Measurements from ENCODE around the gene SULT1E1.

DNA sequence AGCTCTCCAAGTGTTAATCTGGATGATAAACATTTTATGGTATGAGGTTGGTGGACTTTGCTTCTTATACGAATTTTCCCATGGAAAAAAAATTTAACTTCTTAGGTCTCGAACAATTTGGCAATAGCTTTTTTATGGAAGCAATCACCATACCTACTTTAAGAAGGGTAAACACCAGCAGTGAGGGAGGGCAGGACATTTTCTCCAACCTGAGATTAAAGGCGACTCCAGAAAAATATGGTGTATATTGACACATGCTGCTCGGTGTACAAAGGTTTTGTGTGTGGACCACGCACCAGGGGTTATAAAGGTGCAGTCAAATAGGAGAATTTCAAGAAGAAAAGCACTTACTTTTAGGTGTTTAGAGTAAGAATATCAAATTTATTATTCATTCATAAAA, 34.2 kb upstream of the SULT1E1 start:
- TF ChIP-seq POLR2A (IDR thresholded peaks at IDR 0.05; ENCODE audit: extremely low read depth, insufficient read length) (no peak), CTCF (IDR thresholded peaks at IDR 0.05; ENCODE audit: low read depth, low read length) (no peak), MYC (IDR thresholded peaks at IDR 0.05; ENCODE audit: low read depth, low read length) (no peak)
- TF ChIP-seq, protein P1, sequence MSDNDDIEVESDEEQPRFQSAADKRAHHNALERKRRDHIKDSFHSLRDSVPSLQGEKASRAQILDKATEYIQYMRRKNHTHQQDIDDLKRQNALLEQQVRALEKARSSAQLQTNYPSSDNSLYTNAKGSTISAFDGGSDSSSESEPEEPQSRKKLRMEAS (IDR thresholded peaks at IDR 0.05; ENCODE audit: low read depth, low read length) = no peak
